Glutamatergic neuron (in vitro differentiated cells): ENCODE measurements around the gene RNF148. TPM values are rescaled to one million over a fixed set of nuclear protein-coding genes. Genes with fewer than 3 reads are reported as not detected.

Experiments
- DNase-seq: peaks from one replicate; pipeline ENCODE4 v3.0.0; 2022
- H3K27ac Mint-ChIP-seq: one replicate; pipeline ENCODE4 v1.8.0; 2020; ENCODE audit warnings: mild to moderate bottlenecking, mixed read lengths, inconsistent platforms; ENCODE audit not compliant: unreplicated experiment
- H3K27me3 Mint-ChIP-seq: one replicate; pipeline ENCODE4 v1.8.0; 2020; ENCODE audit warnings: mild to moderate bottlenecking, moderate library complexity, mixed read lengths, inconsistent platforms; ENCODE audit not compliant: unreplicated experiment
- H3K36me3 Mint-ChIP-seq: one replicate; pipeline ENCODE4 v1.8.0; 2020; ENCODE audit warnings: mild to moderate bottlenecking, mixed read lengths, inconsistent platforms; ENCODE audit not compliant: unreplicated experiment
- H3K4me1 Mint-ChIP-seq: one replicate; pipeline ENCODE4 v1.8.0; 2020; ENCODE audit warnings: mild to moderate bottlenecking, low read depth, mixed read lengths, inconsistent platforms; ENCODE audit not compliant: unreplicated experiment
- H3K4me3 Mint-ChIP-seq: one replicate; pipeline ENCODE4 v1.8.0; 2020; ENCODE audit warnings: mild to moderate bottlenecking, mixed read lengths, inconsistent platforms; ENCODE audit not compliant: unreplicated experiment
- H3K9me3 Mint-ChIP-seq: one replicate; pipeline ENCODE4 v1.8.0; 2020; ENCODE audit warnings: mild to moderate bottlenecking, moderate library complexity, mixed read lengths, inconsistent platforms; ENCODE audit not compliant: unreplicated experiment
- total RNA-seq: library from RNA; stranded (reverse); fragmentation: NEBNext Ultra II Directional; extraction: Animal tissue kit (Norgen Biotek cat#: 25700); gene quantifications from one replicate; pipeline ENCODE4 v1.2.1, GENCODE V29; 2021; ENCODE audit not compliant: unreplicated experiment
- TF ChIP-seq, protein P1 (sequence below): fragments of 200-600 bp; sonication (generic); IDR thresholded peaks from one replicate; pipeline ENCODE4 v1.5.0; 2021; ENCODE audit not compliant: partially characterized antibody, unreplicated experiment

RNF148 gene
- total RNA-seq, 1 donor from 2014 or later, result not detected

- no peak overlapping the region for H3K4me3 Mint-ChIP-seq
- H3K9me3 Mint-ChIP-seq, result peaks cover 2% of the 10 kb centered on the region
- TF ChIP-seq, protein P1, sequence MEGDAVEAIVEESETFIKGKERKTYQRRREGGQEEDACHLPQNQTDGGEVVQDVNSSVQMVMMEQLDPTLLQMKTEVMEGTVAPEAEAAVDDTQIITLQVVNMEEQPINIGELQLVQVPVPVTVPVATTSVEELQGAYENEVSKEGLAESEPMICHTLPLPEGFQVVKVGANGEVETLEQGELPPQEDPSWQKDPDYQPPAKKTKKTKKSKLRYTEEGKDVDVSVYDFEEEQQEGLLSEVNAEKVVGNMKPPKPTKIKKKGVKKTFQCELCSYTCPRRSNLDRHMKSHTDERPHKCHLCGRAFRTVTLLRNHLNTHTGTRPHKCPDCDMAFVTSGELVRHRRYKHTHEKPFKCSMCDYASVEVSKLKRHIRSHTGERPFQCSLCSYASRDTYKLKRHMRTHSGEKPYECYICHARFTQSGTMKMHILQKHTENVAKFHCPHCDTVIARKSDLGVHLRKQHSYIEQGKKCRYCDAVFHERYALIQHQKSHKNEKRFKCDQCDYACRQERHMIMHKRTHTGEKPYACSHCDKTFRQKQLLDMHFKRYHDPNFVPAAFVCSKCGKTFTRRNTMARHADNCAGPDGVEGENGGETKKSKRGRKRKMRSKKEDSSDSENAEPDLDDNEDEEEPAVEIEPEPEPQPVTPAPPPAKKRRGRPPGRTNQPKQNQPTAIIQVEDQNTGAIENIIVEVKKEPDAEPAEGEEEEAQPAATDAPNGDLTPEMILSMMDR, result no peak
- no peak for DNase-seq
- no peaks in the 10 kb centered on the region for H3K27me3 Mint-ChIP-seq
- no peaks in the 10 kb centered on the region for H3K36me3 Mint-ChIP-seq
- H3K27ac Mint-ChIP-seq, result no peak overlapping the region
- peaks cover 5% of the 10 kb centered on the region for H3K4me1 Mint-ChIP-seq
Observed at GRCh38 chr7:122673951-122674350, 28.8 kb downstream of the RNF148 start.

DNA sequence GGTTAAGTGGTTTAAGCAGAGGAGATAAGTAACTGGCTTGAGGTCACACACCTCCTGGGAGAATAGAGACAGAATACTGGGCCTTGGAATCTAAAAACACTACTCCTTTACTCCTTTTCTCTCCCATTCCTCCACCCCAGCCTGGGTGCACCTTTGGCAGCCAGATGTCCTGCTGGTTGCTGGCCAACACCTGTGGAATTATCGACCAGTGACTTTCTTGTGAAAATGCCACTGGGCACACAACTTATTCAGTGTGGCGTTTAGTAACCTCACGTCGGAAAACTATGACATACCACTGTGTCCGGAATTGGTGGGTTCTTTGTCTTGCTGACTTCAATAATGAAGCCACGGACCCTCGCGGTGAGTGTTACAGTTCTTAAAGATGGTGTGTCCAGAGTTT, 30.2 kb downstream of the RNF148 start:
- TF ChIP-seq, protein P1, result no peak
- H3K36me3 Mint-ChIP-seq, result no peaks in the 10 kb centered on the region
- DNase-seq, result no peak
- no peak overlapping the region for H3K4me3 Mint-ChIP-seq
- H3K4me1 Mint-ChIP-seq, result peaks cover 5% of the 10 kb centered on the region
- H3K27ac Mint-ChIP-seq, result no peak overlapping the region
- peaks cover 2% of the 10 kb centered on the region for H3K9me3 Mint-ChIP-seq
- no peaks in the 10 kb centered on the region for H3K27me3 Mint-ChIP-seq

GRCh38 chr7:122663733-122664132, 39.0 kb downstream of the RNF148 start:
- H3K36me3 Mint-ChIP-seq, result no peaks in the 10 kb centered on the region
- no peak overlapping the region for H3K27ac Mint-ChIP-seq
- no peak overlapping the region for H3K4me3 Mint-ChIP-seq
- DNase-seq, result no peak
- TF ChIP-seq, protein P1, result no peak
- no peaks in the 10 kb centered on the region for H3K9me3 Mint-ChIP-seq
- H3K27me3 Mint-ChIP-seq, result peaks cover 2% of the 10 kb centered on the region
- H3K4me1 Mint-ChIP-seq, result no peaks in the 10 kb centered on the region

DNA sequence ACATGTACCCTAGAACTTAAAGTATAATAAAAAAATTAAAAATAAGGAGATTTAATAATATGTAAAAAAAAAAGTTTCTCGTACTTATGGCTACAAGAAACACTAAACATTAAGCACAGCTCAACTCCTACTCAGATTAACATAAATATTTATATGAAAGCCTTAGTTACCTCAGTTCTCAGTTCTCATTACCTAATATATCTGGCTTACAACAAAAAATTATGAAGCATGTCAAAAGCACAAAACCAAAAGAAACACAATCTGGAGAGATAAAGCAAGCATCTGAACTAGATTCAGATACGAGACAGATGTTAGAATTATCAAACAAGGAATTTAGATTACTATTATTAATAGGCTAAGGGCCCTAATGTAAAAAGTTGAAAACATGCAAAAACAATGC, 43.9 kb downstream of the RNF148 start:
- Mint-ChIP-seq H3K9me3 (no peaks in the 10 kb centered on the region), H3K27ac (no peak overlapping the region), H3K27me3 (peaks cover 2% of the 10 kb centered on the region), H3K4me3 (no peak overlapping the region), H3K36me3 (no peaks in the 10 kb centered on the region), H3K4me1 (no peaks in the 10 kb centered on the region)
- no peak for DNase-seq
- TF ChIP-seq, protein P1, result no peak

- Mint-ChIP-seq H3K4me1 (no peaks in the 10 kb centered on the region), H3K4me3 (no peak overlapping the region), H3K27ac (no peak overlapping the region), H3K27me3 (no peaks in the 10 kb centered on the region), H3K9me3 (no peaks in the 10 kb centered on the region), H3K36me3 (no peaks in the 10 kb centered on the region)
- DNase-seq, result no peak
- TF ChIP-seq, protein P1, result no peak
Observed at GRCh38 chr7:122653685-122654084, 49.0 kb downstream of the RNF148 start.
